ENCODE data around the gene DOK7.

Gene DOK7

DNA sequence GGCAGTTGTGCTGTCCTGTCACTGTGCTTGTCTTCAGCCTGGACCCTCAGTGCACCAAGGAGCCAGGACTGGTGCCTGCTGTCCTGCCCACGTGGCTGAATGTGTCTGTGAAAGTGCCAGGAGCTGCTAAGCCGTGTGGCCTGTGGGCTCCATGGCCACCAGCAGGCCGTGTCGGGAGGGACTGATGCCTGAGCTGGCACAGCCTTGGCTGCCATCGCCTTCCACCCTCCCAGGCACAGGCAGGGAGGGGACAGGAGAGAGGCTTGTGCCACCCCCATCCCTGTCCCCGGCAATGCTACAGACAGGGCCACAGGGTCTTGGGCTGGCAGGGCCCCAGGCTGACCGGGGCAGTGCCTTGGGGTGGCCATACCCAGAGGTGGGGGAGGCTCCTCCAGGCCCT lies 24.8 kb downstream of the DOK7 start:
- DNase-seq (ENCODE audit: low read depth), result no peak

DNA sequence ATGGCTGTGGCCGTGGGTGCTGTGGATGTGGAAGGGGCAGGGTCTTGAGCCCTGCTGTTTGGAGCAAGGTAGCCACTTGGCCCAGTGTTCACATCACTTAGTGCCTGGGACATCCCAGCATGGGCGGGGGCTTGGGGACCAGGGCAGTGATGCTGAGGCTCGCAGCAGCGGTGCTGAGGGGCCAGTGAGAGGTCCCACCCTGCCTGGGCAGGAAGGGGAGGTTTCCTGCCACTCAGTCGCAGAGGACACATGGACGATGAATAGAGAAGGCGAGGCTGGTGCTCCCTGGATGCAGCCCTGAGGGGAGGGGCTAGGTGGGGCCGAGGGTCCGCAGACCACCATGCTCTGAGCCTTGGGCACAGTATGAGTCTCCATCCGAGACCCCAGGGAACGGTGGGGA lies 25.7 kb downstream of the DOK7 start:
- no peak for DNase-seq (ENCODE audit: low read depth)

DNA sequence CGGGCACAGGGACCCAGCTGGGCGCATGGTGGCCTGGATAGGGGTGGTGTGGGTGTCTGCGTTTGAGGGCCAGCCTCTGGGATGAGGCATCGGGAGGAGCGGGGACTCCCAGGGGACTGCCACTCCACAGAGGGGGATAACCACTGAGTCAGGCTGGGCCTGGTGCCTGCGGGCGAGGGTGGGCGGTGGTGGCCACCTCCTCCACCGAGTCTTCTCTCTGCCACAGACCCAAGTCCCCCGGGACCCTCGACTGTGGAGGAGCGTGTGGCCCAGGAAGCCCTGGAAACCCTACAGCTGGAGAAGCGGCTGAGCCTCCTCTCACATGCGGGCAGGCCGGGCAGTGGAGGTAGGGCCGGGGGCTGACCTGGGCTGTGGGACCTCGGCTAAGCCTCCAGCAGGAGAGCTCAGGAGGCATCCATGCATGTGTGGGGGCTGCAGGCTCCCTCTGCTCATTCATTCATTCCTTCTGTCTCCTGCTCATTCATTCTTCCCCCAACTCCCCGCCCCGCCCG lies 26.4 kb downstream of the DOK7 start:
- no peak for DNase-seq (ENCODE audit: low read depth)

DNA sequence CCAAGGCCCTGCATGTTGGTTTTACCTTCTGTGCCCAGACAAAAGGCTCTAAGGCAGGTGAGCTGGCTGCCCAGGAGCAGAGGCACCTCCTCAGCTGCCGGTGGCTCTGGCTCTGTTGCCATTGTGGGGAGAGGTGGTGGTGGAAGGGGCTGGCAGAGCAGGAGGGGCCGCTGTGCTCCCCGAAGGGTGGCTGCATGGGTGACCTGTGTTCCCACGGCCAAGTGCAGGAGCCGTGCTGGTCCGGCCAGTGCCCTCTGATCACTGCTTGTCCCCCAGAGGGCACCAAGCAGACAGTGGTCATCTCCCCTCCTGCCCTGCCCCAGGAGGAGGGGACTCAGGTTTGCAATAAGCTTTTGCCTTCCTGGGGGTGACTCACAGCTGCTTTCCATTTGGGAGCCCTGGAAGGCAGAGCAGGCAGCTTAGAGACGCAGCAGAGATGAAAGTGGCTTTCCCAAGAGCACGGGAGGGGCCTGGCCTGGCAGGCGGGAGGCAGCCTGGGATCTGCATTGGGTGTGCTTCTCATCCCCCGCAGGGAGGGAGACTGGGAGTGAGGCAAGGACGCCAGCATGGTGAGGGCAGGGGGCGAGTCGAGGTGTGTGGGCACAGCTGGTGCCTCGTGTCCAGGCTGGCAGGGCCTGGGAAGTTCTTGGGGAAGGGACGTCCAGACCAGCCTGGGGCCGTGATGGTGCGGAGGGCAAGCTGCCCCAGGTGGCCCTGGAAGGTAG lies 28.7 kb downstream of the DOK7 start:
- no peak for DNase-seq (ENCODE audit: low read depth)

DNA sequence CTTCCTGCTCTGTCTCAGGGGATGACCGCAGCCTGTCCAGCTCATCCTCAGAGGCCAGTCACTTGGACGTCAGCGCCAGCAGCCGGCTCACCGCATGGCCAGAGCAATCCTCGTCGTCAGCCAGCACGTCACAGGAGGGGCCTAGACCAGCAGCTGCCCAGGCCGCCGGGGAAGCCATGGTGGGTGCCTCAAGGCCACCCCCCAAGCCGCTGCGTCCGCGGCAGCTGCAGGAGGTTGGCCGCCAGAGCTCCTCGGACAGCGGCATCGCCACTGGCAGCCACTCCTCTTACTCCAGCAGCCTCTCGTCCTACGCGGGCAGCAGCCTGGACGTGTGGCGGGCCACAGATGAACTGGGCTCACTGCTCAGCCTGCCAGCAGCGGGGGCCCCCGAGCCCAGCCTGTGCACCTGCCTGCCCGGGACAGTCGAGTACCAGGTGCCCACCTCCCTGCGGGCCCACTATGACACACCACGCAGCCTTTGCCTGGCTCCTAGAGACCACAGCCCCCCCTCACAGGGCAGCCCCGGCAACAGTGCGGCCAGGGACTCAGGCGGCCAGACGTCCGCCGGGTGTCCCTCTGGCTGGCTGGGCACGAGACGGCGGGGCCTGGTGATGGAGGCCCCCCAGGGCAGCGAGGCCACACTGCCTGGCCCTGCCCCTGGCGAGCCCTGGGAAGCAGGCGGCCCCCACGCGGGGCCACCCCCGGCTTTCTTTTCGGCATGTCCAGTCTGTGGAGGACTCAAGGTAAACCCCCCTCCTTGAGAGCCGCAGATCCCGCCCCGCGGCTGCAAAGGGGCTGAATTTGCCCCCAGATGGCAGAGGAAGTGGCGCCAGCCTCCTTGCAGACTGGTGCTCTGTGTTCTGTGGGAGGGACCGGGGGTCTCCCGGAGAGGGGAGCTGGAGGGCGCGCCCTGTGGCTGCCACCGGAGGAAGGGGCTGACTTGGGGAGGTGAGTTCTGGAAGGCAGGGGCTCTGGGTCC lies 29.9 kb downstream of the DOK7 start:
- no peak for DNase-seq (ENCODE audit: low read depth)

DNA sequence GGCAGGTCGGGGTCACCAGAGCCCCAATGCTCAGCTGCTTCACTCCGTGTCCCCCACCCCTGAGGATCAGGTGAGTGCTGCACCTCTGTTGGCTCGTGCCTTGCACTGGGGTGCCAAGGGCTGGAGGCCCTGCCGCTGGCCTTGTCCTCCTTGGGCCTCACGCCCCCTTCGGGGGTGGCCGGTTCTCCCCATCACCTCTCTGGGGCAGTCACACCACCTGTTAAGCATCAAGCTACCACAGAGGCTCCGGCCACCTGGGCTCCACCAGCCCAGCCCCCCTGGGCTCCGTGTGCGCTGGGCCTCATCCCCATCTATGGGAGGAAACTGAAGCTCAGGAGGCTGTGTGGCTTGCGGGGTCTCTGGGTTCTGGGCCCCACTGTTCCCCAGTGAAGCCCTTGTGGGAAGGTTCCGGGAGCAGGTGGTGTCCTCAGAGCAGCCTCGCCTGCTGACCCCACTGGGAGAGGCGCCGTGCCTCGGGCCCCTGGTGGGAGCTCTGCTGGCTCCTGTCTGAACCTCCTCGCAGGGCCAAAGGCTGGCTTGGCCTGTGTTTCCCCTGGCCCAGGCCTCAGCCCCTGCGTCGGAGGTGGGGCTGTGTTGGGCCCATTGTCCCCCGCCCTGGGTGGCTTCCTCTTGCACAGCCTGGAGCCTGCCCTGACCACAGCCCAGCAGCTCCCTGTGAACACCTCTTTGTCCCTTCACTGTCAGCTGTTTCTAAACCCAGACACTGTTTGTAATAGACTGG lies 30.8 kb downstream of the DOK7 start:
- DNase-seq (ENCODE audit: low read depth), result no peak

DNA sequence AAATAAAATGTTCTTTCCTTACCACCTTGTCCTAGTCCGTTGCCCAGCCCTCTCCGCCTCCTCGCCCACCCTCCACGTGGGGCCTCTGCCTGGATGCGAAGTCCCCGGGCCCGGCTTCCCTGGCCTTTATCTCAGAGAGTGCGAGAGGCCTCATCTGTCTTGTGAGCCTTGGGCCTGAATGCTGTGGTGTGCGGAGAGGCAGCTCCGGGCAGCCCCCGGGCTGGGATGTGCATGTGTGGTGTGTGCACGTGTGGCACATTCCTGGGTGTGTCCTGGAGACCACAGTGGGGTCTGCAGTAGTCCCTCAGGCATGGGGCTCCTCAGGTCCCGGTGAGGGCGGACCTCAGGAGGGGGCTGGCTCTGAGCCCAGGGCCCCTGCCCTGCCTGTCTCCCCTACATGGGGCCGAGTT lies 31.4 kb downstream of the DOK7 start:
- no peak for DNase-seq (ENCODE audit: low read depth)

DNA sequence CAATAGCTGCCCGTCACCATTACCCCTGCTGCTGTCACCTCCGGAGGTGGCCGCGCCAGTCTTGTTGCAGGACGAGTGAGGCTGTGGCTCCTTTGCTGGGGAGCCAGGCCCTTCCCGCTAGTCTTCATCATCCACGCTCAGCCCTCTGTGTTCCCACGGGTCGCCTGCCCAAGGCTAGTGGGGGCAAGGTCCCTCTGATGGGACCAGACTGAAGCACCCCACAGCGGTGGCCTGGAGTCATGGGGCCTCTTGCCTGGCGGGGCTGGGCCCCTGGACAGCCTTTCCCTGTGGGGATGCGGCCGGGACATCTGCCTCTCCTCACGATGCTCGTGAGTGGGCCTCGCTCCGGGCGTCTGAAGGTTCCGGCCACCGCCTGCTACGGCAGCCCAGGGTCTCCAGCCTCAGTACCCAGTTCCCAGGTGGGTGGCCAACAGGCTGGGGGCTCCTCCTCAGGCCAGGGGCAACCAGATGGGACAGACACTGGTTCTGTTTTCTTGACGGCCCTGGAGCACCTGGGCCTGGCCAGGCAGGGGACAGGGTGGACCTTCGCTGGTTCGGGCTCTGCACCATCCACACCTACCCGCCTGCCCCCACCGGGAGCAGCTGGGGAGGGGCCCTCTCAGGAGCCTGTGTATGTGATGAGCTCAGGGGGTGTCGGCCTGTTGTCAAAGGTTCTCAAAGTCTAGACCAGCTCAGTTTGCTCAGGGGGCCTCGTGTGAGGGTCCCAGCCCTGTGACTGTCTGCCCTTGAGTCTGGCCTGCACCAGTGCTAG lies 32.3 kb downstream of the DOK7 start:
- no peak for DNase-seq (ENCODE audit: low read depth)

DNA sequence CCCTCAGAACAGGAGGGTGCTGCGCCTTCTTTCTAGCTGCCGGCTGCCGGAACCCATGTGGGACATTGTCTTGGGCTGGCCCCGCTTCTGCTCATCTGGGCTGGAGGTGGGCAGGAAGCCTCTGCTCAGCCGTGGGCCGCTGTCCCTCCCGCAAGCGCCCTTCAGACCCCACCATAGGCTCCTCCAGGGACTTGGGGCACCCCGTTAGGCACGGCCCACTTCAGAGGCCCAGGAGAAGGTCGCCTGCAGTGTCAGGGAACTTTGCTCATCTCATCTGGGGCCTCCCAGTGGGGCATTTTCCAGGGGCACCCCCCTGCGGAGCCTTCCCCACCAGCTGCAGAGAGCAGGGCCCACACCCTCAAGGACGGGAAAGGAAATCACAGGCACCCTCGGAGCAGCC lies 32.9 kb downstream of the DOK7 start:
- DNase-seq (ENCODE audit: low read depth), result no peak

DNA sequence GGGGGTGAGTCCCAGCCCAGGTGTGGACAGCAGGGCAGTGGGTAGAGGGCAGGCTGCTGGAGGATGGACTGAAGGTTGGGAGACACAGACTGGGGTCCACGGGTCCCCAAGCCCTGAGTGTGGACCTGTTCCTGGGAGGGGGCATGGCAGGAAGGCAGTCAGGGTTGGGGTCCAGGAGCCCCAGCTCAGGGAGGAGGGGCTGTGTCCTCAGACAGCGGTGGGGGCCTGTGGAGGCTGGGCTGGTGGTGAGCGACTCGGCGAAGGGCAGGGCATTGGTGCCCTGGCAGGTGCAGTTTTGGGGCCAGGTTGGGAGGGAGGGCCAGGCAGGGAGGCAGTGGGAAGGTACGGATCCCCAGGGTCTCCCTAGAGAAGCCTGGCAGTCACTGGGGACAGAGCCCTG lies 34.0 kb downstream of the DOK7 start:
- no peak for DNase-seq (ENCODE audit: low read depth)

DNA sequence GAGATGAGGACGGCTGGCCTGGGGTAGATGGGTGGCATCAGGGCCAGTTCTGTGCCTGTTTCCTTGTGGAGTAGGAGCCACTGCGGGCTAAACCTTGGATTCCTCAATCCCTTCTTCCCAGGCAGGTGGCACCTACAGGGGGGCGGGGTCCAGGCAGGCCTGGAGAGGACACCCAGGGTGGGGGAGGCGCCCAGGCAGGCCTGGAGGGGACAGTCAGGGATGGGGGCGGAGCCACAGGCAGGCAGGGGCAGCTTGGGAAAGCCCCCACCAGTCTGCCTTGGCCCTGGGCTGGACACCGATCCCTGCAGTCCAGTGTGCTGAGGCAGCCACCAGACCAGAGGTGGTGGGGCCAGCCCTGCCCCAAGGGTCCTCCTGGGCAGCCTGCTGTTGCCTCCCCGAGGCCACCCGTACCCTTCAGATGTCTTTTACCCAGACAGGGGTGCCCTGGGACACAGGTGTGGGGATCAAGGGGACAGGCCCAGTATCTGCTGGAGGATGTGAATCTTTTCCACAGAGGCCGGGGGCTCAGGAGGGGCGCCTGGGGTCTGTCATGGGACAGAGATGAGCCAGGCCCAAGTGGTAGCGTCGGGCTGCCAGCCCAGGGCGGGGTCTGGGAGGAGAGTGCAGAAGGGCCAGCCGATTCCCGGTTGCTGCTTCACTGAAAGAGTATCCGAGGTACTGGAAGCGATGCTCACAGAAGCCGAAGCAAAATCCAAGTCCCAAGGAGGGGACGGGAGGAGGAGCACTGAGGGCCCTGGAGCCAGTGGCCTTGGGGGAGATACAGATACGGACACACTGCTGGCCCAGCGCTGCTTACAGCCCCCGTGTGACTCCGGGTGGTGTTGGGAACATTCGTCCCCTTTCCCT lies 34.6 kb downstream of the DOK7 start:
- DNase-seq (ENCODE audit: low read depth), result no peak

DNA sequence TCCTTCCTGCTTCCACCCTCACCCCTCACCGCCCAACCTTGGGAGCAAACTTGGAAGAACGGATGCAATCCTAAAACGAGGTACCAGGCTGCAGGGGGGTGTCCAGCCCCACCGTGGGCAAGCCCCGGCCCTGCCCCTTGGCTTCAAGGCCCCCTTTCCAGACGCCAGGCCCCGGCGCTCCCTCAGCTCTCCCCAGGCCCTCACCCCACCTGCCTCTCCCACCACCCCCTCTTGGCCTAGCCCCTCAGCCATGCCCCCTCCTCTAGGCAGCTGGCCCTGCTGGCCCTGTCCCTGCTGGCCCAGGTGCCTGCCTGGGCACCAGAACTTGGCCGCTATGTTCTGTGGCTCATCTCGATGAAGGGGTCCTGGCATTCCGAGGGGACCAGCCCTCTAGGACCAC lies 35.3 kb downstream of the DOK7 start:
- no peak for DNase-seq (ENCODE audit: low read depth)

DNA sequence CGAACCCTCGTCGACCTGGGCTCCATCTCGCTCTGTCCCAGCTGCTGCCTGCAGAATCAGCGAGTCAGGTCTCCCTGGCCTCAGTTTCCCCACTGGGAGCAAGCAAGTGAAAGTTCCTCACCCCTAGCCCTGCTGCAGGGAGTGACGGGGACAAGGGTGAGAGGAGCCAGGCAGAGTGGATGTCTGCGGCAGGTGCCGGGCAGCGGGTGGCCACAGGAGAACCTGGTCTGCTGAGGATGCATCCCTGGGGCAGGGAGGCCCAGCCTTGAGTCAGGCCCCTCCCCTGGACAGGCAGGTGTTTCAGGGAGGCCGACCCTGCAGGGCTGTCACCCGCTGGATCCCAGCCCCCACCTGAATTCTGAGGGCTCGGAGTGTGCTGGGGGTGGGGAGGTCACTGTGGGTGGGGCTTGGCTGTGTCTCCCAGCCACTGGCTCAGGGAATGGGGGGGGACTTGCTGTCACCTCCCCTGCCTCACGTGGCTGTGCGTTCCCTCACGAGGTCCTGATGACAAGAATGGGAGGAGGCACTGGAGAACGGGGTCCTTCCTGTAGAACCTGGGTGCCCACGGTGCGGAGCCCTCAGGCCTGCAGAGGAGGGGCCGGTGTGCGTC lies 35.9 kb downstream of the DOK7 start:
- no peak for DNase-seq (ENCODE audit: low read depth)

DNA sequence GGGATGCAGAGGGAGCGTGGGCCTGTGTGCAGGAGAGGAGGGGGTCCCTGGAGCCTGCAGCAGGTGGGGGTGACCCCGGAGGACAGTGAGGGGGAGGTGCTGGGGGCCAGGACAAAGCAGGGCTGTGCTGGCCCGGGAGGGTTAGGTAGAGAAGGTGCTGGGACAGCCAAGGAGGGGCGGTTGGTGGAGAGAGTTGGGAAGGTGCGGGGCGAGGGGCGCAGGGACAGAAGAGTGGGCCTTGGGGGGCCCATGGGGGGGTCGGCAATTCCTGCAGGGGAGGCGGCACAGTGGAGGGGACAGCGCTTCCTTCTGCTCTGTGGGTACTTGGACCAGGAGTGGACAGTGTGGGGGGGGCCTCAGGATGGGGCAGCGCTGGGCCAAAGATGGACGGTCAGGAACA lies 36.6 kb downstream of the DOK7 start:
- DNase-seq (ENCODE audit: low read depth), result no peak

DNA sequence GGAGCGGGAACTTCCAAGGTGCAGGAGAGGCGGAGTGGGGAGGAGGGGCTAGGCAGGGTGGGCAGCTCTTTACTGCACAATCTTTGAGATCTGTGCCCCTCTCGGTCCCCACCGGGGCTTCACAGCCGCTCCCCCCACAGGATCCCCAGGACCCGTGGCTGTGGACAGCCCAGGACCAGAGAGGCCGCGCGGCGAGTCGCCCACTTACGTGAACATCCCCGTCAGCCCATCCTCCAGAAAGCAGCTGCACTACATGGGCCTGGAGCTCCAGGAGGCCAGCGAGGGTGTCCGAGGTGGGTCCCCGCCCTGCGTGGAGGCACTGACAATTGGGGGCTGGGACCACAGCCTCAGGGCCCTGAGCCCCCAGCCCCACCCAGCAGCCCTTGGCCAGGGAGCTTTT lies 37.0 kb downstream of the DOK7 start:
- DNase-seq (ENCODE audit: low read depth), result no peak

DNA sequence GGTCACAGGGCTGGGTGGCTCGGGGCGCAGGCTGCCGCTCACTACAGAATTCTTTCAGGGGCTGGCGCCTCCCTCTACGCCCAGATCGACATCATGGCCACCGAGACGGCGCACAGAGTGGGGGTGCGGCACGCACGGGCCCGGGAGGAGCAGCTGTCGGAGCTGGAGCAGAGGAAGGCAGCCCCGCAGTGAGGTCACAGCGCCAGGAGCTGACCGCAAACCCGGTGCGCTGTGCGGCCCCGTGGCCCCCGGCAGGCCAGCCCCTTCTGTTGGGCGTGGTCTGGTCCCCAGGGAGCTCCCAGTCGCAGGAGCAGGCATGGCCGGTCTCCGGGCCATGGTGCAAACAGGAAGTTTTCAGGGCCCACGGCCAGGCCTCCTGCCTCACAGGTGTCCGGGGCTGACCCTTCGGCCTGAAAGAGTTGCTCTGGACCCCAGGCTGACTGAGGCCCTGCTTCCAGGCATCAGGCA lies 37.6 kb downstream of the DOK7 start:
- DNase-seq (ENCODE audit: low read depth), result no peak

DNA sequence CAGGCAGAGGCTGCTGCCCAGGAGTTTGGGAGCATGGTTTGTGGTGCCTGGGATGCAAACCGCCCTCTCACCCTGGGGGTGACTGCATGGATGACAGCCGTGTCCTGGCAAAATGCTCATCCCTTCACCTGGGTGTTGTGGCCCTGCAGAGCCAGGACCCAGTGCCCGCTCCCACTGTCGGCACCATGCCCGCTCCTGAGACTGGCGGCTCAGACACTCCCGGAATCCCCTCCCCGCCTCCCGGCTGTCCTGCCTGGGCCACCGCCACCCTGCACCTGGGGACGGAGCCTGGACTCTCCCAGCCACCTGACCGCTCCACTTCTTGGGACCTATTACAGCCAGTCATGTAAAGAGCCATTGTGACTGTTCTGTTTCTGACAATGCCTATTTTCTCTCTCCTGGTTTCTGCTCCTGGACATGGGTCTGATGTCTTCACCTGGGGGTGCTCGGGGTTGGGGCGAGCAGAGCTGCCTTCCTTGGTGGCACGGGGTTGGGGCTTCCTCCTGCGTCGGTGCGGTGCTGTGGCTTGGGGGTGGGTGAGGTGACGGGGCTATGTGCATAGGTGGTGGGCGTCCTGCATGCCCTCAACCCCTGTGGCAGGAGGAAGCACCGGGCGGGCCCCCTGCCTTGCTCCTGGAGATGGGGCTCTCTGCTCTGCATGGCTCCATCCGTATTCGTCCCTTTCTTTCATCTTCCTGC lies 38.2 kb downstream of the DOK7 start:
- no peak for DNase-seq (ENCODE audit: low read depth)

DNA sequence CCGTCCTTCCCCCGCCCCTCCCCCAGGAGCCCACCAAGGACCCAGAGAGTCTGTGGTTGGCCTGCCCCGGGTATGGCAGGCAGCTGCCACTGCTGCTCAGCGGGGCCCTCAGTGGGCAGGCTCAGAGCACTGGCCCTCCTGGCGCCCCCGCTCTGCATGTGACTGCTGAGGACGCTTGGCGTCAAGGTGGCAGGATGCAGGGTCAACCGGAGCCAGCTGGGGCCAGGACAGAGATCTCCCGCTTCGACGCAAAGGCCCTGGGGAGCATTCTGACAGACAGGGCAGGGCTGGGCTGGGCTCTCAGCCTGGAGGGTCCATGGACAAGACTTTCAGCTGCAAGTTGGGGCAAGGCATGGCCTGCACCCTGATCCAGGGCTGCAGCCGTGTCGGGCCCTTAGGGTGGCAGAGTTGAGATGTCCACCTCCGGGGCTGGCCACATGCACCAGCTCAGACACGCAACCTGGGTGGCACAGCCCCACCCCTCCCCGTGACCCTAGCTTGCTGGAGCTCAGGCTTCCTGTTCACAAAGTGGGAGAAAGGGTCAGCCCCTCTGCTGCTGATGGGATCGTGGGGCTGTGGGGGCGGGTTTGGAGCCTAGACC lies 38.8 kb downstream of the DOK7 start:
- DNase-seq (ENCODE audit: low read depth), result no peak
